Stomach (tissue), 9 donors: ENCODE measurements around the gene CWF19L2. TPM values are rescaled to one million over a fixed set of nuclear protein-coding genes. Genes with fewer than 3 reads are reported as not detected.

Experiments
- DNase-seq, 2 donors: peaks; one replicate each; pipeline versions ENCODE4 v3.0.0 to v3.0.0-alpha.2; 2013 to 2019
- H3K27ac ChIP-seq, 5 donors: fragments of 200-600 bp in 4 of 5; sonication (generic) in 4 of 5; one replicate each; pipeline ENCODE4 v1.5.1; 2013 to 2019; ENCODE audit warnings: mild to moderate bottlenecking in 1 of 5, moderate library complexity in 1 of 5
- H3K27me3 ChIP-seq, 3 donors: fragments of 200-600 bp; sonication (generic); one replicate each; pipeline ENCODE4 v1.5.1; 2017 to 2019; ENCODE audit warnings: mixed run types in 1 of 3
- H3K36me3 ChIP-seq, 4 donors: fragments of 200-600 bp; sonication (generic); 1 replicate in 3 of 4; 2 replicates in 1 of 4; pipeline ENCODE4 v1.5.1; 2016 to 2019
- H3K4me1 ChIP-seq, 4 donors: fragments of 200-600 bp; sonication (generic); one replicate each; pipeline ENCODE4 v1.5.1; 2016 to 2019
- H3K4me3 ChIP-seq, 4 donors: fragments of 200-600 bp; sonication (generic) in 3 of 4; one replicate each; pipeline ENCODE4 v1.5.1; 2016 to 2019; ENCODE audit warnings: mild to moderate bottlenecking in 1 of 4
- H3K9me3 ChIP-seq, 4 donors: fragments of 200-600 bp; sonication (generic); one replicate each; pipeline ENCODE4 v1.5.1; 2016 to 2019
- CTCF ChIP-seq, 7 experiments: fragments of 450-650 bp in 4 of 7; fragments of 200-600 bp in 3 of 7; sonication (generic) in 3 of 7; IDR thresholded peaks; one replicate each; pipeline ENCODE4 v1.5.1; 2016 to 2019; ENCODE audit warnings: antibody characterized with exemption in 7 of 7, control low read depth in 2 of 7, mild to moderate bottlenecking in 1 of 7
- EP300 ChIP-seq: sonication (generic); formaldehyde crosslinking; IDR thresholded peaks from one replicate; pipeline ENCODE4 v1.6.1; 2017; ENCODE audit warnings: antibody characterized with exemption
- POLR2A ChIP-seq, 4 donors: fragments of 450-650 bp; IDR thresholded peaks; one replicate each; pipeline ENCODE4 v1.6.1; 2016; ENCODE audit warnings: antibody characterized with exemption in 4 of 4, control low read depth in 2 of 4, mild to moderate bottlenecking in 1 of 4, moderate library complexity in 1 of 4
- POLR2AphosphoS5 ChIP-seq, 3 donors: sonication (generic); formaldehyde crosslinking; IDR thresholded peaks; one replicate each; pipeline ENCODE4 v1.6.1; 2016; ENCODE audit warnings: antibody characterized with exemption in 3 of 3
- WGBS, 5 donors: extraction: QIAGEN DNeasy Blood & Tissue Kit in 3 of 5; methylation state at CpG; one replicate each; pipeline versions ENCODE4 v1.1.5 to v1.1.7; 2013 to 2018; 5-methylcytosine and 5-hydroxymethylcytosine counted together
- intact Hi-C: fragments of 100-400 bp; cut with DNase I; formaldehyde crosslinking; loops from one replicate; pipeline ENCODE4 v1.15.1; 2023; ENCODE audit warnings: low total_unique reads
- polyA plus RNA-seq, 3 donors: library from polyadenylated mRNA; stranded (reverse); fragments of 200-250 nt; gene quantifications; one replicate each; pipeline ENCODE4 v1.2.3, GENCODE V29; 2013
- total RNA-seq, 5 donors: library from RNA; depleted of rRNA; stranded (reverse); fragments of >200 nt; gene quantifications; one replicate each; pipeline versions ENCODE4 v1.1.0 to v1.2.3, GENCODE V29; 2014 to 2016
- donor health status: healthy with polysubstance abuse.
- donor health status: Bipolar disorder and iron deficiency.
- donor health status: healthy.

The CWF19L2 gene
- total and polyA plus RNA-seq, 8 donors = 5.7 to 89.8 (median 35.1) TPM

GRCh38 chr11:107387666-107388065 is 70.0 kb downstream of the CWF19L2 start:
- TF ChIP-seq POLR2AphosphoS5 (IDR thresholded peaks at IDR 0.05) (no peak), CTCF (IDR thresholded peaks at IDR 0.05) (no peak), EP300 (no peak), POLR2A (IDR thresholded peaks at IDR 0.05) (no peak)
- Histone ChIP-seq H3K9me3 (no peaks in the 10 kb centered on the region), H3K4me1 (peaks cover 0 to 8% (median 0%) of the 10 kb centered on the region in 4 donors), H3K36me3 (peaks cover 6 to 64% (median 55%) of the 10 kb centered on the region in 4 donors), H3K27ac (no peak overlapping the region), H3K27me3 (no peaks in the 10 kb centered on the region), H3K4me3 (no peak overlapping the region)
- 93 to 99% (median 97%) methylated on average over 6 of the region's 6 CpGs for WGBS, 5 donors
- intact Hi-C loops = no loop called here
- no peak for DNase-seq

DNA sequence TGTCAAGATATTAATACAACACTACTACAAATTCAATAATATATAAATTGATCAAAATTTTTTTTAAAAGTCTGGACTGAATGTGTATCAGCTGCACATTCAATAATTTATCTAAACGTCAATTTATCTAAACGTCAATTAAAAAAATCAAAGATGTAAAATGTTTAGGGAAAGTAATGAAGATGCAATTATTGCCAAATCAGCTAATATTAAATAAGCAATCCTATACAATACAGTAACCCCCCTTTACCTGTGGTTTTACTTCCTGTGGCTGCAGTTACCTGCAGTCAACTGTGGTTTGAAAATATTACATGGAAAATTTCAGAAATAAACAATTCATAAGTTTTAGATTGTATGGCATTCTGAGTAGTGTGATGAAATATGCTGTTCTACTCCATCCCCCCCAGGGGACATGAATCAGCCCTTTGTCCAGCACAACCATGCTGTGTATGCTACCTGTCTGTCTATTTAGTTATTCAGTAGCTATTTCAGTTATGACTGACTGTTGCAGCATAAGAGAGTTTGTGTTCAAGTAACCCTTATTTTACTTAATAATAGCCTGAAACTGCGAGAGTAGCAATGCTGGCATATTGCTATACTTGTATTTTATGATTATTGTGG is 72.2 kb downstream of the CWF19L2 start:
- Histone ChIP-seq H3K27ac (no peak overlapping the region), H3K9me3 (no peaks in the 10 kb centered on the region), H3K4me1 (no peaks in the 10 kb centered on the region), H3K36me3 (peaks cover 0 to 42% (median 36%) of the 10 kb centered on the region in 4 donors), H3K4me3 (no peak overlapping the region), H3K27me3 (no peaks in the 10 kb centered on the region)
- intact Hi-C loops = no loop called here
- 93 to 96% (median 94%) methylated on average over 3 of the region's 3 CpGs for WGBS, 5 donors
- TF ChIP-seq CTCF (IDR thresholded peaks at IDR 0.05) (no peak), POLR2A (IDR thresholded peaks at IDR 0.05) (no peak), POLR2AphosphoS5 (IDR thresholded peaks at IDR 0.05) (no peak), EP300 (no peak)
- peak in 1 of 2 donors; percentile 9 for DNase-seq

GRCh38 chr11:107384144-107384852 is 73.3 kb downstream of the CWF19L2 start:
- WGBS, 5 donors = 81 to 94% (median 93%) methylated on average over 1 of the region's 1 CpG
- no peak overlapping the region for H3K27ac ChIP-seq
- TF ChIP-seq POLR2AphosphoS5 (IDR thresholded peaks at IDR 0.05) = no peak
- no peak for TF ChIP-seq EP300
- no peak for TF ChIP-seq POLR2A (IDR thresholded peaks at IDR 0.05)
- TF ChIP-seq CTCF (IDR thresholded peaks at IDR 0.05) = no peak
- H3K4me3 ChIP-seq = no peak overlapping the region
- intact Hi-C loops = no loop called here
- no peaks in the 10 kb centered on the region for H3K4me1 ChIP-seq
- DNase-seq = no peak
- peaks cover 0 to 32% (median 24%) of the 10 kb centered on the region in 4 donors for H3K36me3 ChIP-seq
- no peaks in the 10 kb centered on the region for H3K9me3 ChIP-seq
- H3K27me3 ChIP-seq = no peaks in the 10 kb centered on the region

- H3K4me3 ChIP-seq = peak overlapping the region in 1 of 4 donors; percentile 13
- H3K27me3 ChIP-seq = no peaks in the 10 kb centered on the region
- no peak for DNase-seq
- no peaks in the 10 kb centered on the region for H3K36me3 ChIP-seq
- H3K4me1 ChIP-seq = peaks cover 0 to 17% (median 5%) of the 10 kb centered on the region in 4 donors
- H3K9me3 ChIP-seq = no peaks in the 10 kb centered on the region
- WGBS, 5 donors = 73 to 96% (median 74%) methylated on average over 7 of the region's 7 CpGs
- H3K27ac ChIP-seq = no peak overlapping the region
- TF ChIP-seq POLR2AphosphoS5 (IDR thresholded peaks at IDR 0.05) (no peak), EP300 (no peak), POLR2A (IDR thresholded peaks at IDR 0.05) (no peak), CTCF (IDR thresholded peaks at IDR 0.05) (no peak)
- intact Hi-C loops = no loop called here
Measured at GRCh38 chr11:107372439-107372838, 85.2 kb downstream of the CWF19L2 start.
